Measurements from ENCODE around the gene ERFL. TPM values are rescaled to one million over a fixed set of nuclear protein-coding genes. Genes with fewer than 3 reads are reported as not detected.

Gene ERFL
- total and polyA plus RNA-seq, 2 experiments from 2014 or later: 0.69 TPM; not detected in 1

GRCh38 chr19:41932259-41932719, 4.0 kb upstream of the ERFL start:
- H3K4me3 Mint-ChIP-seq: no peak overlapping the region
- no peaks in the 10 kb centered on the region for H3K36me3 ChIP-seq (ENCODE audit: insufficient read depth)
- no peak overlapping the region for H3K27ac Mint-ChIP-seq
- no peaks in the 10 kb centered on the region; the same call in 1 of the 3 replicates for H3K9me3 Mint-ChIP-seq
- peaks cover 42% of the 10 kb centered on the region for H3K4me1 Mint-ChIP-seq
- peaks cover 100% of the 10 kb centered on the region for H3K27me3 ChIP-seq (ENCODE audit: insufficient read depth)
- TF ChIP-seq CREB1 (CRISPR knock-in tag; IDR thresholded peaks at IDR 0.05; ENCODE audit: low read depth) (no peak), CTCF (conservative IDR thresholded peaks at IDR 0.05; ENCODE audit: low read depth in 2 of 2) (no peak), EZH2 (IDR thresholded peaks at IDR 0.05; ENCODE audit: low read depth, unreplicated experiment) (no peak), NANOG (IDR thresholded peaks at IDR 0.05; ENCODE audit: borderline replicate concordance) (no peak), POLR2AphosphoS5 (IDR thresholded peaks at IDR 0.05; ENCODE audit: low read depth) (no peak), ZNF331 (CRISPR knock-in tag; IDR thresholded peaks at IDR 0.05; ENCODE audit: low read depth) (no peak), ZNF114 (CRISPR knock-in tag; IDR thresholded peaks at IDR 0.05) (no peak), REST (IDR thresholded peaks at IDR 0.05; ENCODE audit: unreplicated experiment) (no peak), JUNB (IDR thresholded peaks at IDR 0.05; ENCODE audit: unreplicated experiment) (no peak), ETS1 (IDR thresholded peaks at IDR 0.05) (no peak), STAT1 (IDR thresholded peaks at IDR 0.05; ENCODE audit: unreplicated experiment) (no peak), ZNF462 (CRISPR knock-in tag; IDR thresholded peaks at IDR 0.05) (no peak), EZH2phosphoT487 (IDR thresholded peaks at IDR 0.05; ENCODE audit: unreplicated experiment) (no peak)
- no peak overlapping the region for H3K27ac ChIP-seq (ENCODE audit: low read depth)
- DNase-seq (ENCODE audit: low spot score): peak; percentile 45
- peaks cover 79% of the 10 kb centered on the region for H3K27me3 Mint-ChIP-seq (ENCODE audit: insufficient read depth, low read depth, poor library complexity)
- H3K4me3 ChIP-seq: 0 out of 2 replicates have a peak overlapping the region, but pooled peaks have one; percentile 28
- H2AFZ ChIP-seq: no peak overlapping the region
- H3F3A ChIP-seq (replicated peaks; ENCODE audit: low read depth): peaks cover 22% of the 10 kb centered on the region
- peaks cover 21% of the 10 kb centered on the region for H4K20me1 ChIP-seq (replicated peaks; ENCODE audit: insufficient read depth)
- H3K36me3 Mint-ChIP-seq (ENCODE audit: low read depth): no peaks in the 10 kb centered on the region
- H3K9me2 ChIP-seq (ENCODE audit: insufficient read depth): no peaks in the 10 kb centered on the region
- peak overlapping the region; percentile 65 for H3K4me2 ChIP-seq
- ATAC-seq: no peak; the same call in 1 of the 3 replicates
- peaks cover 18% of the 10 kb centered on the region for H3K4me1 ChIP-seq (ENCODE audit: insufficient read depth)
- H3K79me2 ChIP-seq (replicated peaks; ENCODE audit: insufficient read depth): no peaks in the 10 kb centered on the region

All from GM23338 (cell line).